Stimulated activated CD8-positive, alpha-beta memory T cell treated with anti-CD3 and anti-CD28 coated beads, Interleukin-2, amount 100 ng/mL, for 1 hour (primary cell): Measurements from ENCODE around the gene ORC3.
"Not testable (repeated sequence)": the region's sequence is repeated elsewhere in the genome, so short reads cannot be mapped to it uniquely, and the experiment has no call there.

ENCODE experiments used
- DNase-seq, 2 donors: peaks; one replicate each; pipeline ENCODE4 v3.0.0-alpha.2; 2020; ENCODE audit warnings: low read depth in 2 of 2

Gene ORC3

DNA sequence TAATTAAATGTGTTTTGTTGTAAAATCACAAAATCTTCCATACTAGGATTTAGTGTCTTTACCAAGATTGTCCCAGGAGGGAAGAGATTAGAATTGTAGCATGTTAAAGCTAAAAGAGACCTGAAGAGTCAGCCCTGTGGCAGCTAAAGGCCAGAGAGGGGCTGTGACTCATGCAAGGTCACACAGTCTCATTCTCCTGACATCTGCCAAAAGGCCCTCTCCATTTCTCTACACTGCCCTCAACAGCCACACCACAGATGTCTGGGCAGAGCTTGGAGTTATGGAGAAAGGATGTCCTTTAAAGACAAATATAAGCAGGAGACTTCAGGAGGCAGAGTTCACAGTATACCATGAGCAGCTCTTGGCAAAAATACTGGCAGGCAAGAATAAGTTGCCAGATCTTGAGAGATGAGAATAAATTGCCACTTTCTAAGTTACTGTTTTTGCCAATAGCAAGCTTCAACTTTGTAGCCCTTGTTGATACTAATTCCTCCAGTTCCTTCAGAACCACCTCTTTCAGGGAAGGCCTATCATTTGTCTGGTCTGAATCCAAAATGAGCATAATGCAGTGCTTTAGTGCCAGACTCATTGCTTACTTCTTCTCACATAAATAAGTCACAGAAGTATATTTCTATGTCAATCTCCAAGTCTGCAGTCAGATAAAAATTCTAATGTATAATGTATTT lies 70.4 kb downstream of the ORC3 start:
- DNase-seq = no peak

DNA sequence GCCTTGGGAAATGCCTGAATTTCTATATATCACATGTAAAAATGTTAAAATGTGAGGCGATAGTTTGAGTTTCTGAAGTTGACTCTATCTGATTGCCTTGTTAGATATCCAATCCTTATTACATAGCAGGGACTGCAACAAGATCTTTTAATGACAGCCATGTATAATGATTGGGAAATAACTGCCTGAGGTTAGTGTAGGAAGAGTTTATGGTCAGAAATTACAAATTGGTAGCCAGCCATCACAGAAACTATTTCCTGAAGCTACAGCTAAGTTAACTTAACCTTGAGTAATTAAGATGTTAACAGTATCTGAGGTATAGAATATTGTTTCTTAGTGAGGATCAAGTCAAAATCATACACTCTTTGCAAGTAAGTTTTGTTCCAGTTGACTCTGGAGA lies 71.1 kb downstream of the ORC3 start:
- no peak for DNase-seq

DNA sequence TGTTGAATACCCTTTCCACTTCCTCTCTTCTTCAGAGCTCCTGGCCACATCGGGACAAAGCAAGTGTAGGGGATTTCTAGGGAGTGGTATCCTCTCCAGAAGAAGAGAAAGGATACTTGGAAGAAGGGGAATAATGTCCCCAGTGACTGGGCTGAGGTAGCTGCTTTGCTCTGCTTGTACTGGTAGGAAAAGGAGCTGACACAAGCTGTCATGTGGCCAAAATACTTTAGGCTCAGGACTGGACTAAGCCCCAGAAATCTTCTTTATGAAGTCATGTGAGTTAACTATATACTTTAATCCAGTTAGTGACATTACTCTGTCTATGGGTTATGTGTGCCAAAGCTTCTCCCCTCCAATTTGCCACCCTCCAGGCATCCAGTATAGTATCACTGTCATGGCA lies 71.6 kb downstream of the ORC3 start:
- no peak for DNase-seq

DNA sequence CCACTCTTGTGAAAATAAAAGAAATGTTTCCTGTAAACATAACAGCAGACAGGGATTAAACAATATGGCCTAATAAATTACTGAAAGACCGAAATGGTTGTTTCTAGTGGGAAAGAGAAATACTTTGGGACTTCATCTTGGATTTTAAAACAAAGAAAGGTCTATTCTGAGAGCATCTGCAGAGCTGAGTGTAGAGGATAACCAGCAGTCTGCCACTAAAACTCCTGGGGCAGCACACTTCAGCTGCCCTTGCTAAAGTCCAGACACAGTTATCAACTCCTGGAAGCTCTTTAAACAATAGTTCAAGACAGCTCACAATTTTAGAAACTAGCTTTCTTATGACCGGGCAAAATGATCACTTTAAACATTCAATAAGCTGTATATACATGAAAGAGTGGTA lies 73.5 kb downstream of the ORC3 start:
- no peak for DNase-seq

DNA sequence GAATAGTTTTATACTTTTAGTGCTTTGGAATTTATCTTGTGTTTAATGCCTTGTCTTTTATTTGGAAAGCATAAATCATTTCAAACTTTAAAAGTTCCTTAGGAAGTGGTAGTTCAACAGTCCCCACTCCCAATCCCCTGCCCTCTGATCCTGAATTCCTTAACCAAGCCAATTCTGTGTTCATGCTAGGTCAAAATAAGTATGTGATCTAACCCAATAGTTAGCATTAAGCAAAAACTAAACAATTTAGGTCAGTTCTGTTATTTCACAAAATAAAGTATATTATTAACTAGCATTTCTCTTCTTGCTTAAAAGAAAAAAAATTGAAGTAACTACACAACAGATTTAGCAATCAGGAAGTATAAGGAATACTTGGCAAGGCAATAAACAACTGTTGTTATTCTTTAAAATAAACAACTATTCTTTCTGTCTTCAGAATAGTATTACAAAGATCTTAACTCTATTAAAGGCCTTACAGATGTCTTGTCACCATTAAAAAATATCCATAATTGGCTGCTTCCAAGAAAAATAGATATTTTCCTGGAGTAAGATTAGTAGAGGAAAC lies 75.1 kb downstream of the ORC3 start:
- DNase-seq = no peak

DNA sequence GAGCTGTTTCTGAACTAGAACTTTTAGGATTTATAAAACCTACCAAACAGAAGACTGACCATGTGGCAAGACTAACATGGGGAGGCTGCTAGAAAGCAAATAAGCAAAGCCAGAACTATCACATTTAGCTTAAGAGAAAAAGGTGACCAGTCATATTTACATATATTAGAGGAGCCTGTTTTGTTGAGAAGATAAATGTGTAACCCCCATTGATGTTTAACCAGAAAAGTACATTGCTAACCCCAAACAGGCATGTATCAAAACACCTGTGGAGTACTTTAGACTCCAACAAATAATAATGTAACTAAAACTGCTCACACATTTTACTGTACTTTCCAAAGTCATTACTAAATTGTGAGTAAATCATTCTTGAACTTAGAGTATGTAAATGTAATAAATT lies 77.1 kb downstream of the ORC3 start:
- DNase-seq = no peak

DNA sequence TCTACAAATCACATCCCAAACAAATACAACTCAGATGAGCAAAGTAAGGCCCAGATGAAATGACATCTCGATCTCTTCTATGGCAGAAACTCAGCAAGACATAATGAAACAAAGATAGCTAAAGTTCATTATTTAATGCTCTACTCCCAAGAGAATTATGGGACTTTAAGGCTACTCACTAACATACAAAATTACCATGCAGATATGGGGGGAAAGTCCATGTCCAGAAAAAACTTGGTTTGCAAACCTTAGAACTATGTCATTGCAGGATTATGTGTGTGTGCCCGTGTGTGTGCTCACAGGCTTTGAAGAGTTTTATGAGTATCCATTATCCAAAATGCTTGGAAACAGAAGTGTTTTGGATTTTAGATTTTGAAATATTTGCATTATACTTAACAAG lies 78.1 kb downstream of the ORC3 start:
- DNase-seq = no peak

DNA sequence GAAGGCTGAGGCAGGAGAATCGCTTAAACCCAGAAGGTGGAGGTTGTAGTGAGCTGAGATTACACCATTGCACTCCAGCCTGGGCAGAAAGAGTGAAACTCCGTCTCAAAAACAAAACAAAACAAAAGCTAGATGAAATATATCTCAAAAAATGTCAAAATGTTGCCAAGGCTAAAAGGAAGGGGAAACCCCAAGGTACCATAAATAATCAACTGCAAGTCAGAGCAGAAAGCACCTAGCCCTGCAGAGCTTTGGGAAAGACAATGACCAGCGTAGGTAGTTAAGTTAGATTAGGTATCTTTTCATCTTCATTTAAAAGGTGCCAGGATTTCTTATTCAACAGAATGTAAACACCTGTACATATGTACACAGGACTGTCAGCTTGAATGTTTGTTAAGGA lies 79.1 kb downstream of the ORC3 start:
- no peak for DNase-seq

DNA sequence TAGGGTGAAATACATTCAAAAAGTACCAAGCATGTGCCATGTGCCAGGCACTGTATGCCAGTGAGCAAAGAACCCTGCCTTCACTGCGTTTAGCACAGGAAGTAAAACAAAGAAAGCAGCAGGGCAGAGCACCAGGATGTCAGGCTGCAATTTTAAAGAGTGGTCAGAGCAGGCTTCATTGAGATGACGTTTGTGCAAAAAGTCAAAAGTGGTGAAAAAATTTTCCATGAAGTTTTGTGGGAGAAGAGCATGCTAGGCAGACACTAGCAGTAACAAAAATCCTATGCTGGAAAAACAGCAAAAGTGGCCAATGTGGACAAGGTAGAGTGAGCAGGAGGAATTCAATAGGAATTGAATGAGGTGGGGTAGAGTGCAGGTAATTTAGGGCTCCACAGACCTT lies 80.8 kb downstream of the ORC3 start:
- no peak for DNase-seq

DNA sequence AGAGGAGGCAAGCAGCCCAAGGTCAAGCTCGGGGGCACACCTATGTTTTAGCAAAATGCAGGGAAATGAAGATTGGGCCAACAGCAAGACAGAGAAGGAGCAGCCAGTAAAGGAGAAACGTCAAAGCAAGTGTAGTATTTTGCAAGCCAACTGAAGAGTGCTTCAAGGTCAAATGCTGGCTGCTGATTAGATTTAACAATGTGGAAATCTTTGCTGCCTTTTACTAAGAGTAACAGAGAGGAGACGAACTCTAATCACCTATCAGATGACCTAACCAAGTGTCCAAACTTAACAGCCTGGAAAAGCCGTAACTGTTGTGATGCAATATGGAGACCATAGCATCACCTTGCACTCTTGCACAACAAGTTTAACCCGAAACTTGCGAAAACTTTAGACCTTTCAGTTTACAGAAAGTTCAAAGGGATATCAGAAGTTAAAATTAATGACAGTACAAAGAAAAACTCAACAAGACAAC lies 81.7 kb downstream of the ORC3 start:
- no peak for DNase-seq

DNA sequence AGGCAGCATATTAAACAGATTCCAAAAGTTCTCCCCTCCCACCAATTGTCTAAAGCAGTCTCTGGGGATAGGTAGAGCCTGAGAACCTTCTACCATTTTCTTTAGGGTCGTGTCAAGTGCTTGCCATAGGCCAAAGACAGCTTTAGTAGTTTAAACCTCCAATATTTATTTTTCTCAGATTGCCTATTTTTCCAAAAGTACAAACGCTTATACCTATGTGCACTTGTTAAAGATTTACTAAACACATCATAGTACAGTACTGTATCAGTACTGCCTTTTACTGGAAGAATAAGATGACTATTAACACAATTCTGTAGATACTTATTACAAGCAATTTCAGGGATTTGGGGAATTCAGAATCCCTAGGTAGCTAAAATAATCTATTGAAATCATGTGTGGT lies 82.7 kb downstream of the ORC3 start:
- no peak for DNase-seq

DNA sequence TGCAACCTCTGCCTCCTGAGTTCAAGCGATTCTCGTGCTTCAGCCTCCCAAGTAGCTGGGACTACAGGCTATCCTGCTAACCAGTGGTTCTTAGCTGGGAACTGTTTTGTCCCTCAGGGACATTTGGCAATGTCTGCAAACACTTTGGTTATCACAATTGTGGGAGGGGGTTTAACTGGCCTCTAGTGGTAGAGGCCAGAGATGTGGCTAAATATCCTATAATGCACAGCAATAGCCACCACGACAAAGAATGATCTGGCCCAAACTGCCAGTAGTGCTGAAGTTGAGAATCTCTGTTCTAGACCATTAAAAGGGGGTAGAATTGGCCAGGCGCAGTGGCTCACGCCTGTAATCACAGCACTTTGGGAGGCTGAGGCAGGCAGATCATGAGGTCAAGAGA lies 83.3 kb downstream of the ORC3 start:
- no peak for DNase-seq

DNA sequence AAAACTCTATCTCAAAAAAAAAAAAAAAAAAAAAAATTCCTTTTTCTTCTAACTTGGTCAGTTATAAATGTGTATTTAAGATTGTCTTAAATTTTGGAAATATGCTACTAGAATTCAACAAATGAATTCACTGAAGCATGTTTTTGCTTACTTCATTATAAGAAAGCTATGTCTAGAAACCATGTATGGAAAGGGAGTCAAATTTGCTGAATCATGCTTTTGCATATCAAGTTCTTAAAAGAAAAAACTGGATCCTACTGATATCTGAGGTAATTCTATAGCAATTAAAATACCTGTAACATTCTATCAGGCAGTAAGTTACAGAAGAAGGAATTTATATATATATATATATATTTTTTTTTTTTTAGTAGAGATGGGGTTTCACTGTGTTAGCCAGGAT lies 84.4 kb downstream of the ORC3 start:
- DNase-seq = no peak

DNA sequence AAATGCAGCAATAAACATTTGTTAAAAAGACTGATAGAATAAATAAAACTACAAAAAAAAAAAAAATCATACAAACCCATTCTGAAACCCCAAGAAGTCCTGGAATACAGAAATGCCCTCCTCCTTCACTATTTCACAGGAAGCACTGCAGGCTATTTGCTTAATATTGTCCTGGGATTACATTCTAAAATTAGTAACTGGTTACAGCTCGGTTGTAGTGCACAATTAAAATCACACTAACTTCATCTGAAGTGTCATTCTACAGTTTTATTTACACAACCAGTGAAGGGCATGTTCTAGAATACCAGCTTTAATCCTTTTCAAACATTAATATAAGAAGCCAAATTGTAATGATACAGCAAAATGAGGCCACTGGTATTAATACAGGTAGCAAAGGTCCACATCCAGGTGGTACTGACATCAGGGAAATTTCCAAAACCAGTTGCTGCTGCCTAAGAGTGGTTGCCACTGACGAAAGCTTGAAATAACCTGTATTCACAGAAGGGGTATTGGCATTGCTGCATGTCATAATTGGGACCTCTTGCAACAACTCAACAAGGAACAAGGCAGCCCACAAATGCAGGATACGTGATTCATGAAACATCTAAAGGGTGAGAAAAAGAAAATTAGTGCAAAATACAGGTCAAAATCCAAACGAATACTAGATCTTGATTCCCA lies 85.2 kb downstream of the ORC3 start:
- no peak for DNase-seq

DNA sequence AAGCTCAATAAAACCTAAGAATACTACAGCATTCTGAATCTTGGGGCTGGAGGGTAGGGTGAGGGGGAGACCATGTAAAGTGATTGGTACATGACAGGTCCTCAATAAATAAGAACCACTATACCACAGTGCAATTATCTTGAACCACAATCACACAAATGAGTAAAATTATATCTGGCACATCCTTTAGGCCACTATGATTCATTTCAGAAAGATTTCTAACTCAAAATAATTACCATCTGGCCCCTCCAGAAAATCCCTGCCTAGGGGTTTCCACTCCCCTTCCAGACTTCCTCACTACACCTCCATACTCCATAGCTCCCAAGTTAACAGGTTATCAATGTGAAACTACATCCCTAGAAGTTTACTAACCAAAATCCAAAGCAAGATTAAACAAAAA lies 92.4 kb downstream of the ORC3 start:
- no peak for DNase-seq

DNA sequence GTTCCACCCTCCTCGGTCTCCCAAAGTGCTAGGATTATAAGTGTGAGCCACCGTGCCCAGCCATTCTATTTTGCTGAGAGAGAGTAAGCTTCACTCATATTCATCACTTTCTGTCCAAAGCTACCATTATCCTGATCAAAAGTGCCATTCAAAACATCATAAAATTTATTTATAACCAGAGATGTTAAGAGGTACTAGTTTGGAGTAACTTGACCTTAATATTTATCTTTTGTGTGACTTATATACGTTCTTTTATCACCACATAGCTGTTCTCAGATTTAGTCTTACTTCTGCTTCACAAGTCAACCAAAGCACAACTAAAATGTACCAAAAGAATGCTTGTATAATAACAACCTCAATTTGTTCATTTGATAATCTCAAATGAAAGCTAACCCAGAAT lies 94.0 kb downstream of the ORC3 start:
- DNase-seq = no peak

DNA sequence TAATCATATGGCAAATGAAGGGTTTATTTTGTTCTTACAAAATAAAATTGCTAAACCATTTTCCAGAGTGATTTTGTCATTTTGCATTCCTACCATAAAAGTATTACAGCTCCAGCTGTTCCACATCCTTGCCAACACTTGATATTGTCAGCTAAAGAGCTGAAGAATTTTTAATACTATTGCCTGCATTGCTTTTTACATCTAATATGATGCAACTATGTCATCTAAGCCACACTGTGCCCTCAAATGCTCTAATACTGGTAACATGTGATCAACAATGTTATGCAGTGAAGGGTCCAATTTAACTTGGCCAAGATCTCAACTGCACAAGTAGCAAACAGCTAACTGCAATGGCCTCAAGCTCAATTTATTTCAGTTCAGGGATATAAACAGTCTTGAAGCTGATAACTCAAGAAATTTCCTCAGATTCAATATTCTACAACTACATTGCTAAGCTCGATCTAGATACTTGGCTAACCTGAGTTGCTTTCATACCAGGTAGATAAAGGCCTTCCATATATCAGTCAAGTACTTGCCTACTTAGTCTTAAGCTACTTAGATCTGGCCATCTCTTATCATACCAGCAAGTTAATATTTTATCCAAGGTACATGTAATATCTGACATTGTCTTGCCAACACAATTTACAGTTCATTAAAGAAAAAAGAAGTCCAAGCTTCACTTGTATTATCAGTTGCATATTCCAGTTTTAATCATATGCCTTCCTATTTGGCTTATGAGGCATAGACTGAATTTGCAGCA lies 95.1 kb downstream of the ORC3 start:
- DNase-seq = no peak

DNA sequence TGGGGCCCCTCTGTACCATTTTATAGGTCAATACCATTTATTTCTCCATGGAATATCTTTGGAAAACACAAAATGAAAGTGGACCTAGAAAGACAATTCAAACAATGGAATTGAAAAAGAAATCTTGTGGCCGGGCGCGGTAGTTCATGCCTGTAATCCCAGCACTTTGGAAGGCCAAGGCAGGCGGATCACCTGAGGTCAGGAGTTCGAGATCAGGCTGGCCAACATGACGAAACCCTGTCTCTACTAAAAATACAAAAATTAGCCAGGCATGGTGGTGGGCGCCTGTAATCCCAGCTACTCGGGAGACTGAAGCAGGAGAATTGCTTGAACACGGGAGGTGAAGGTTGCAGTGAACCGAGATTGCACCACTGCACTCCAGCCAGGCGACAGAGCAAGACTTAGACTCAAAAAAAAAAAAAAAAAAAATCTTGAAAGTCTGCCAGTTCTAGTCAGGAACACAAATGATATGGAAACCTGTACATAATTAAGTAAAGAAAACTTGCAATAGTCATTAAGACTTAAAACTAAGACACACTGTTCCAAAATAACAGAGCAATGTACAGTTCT lies 96.8 kb downstream of the ORC3 start:
- DNase-seq = not testable (repeated sequence)

DNA sequence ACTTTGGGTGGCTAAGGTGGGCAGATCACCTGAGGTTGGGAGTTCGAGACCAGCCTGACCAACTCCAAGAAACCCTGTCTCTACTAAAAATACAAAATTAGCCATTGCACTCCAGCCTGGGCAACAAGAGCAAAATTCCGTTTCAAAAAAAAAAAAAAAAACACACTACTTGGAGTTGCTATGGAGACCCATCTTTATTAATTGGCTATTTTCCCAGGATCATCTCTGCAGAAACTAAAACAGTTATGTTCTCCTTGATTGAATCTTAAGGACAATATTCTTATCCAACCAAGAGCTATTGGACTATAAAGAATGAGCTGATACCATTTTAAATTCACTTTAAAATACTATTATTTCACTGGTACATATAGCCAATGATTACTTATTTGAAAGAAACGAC lies 97.4 kb downstream of the ORC3 start:
- no peak for DNase-seq

DNA sequence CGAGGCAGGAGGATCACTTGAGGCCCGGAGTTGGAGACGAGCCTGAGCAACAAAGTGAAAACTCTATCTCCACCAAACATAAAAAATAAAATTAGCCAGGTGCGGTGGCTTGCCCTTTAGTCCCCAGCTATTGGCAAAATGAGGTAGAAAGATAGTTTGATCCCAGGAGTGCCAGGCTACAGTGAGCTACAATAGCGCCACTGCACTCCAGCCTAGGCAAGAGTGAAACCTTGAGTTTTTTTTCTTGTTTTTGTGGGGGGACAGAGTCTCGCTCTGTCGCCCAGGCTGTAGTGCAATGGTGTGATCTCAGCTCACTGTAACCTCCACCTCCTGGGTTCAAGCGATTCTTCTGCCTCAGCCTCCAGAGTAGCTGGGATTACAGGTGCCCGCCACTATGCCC lies 98.0 kb downstream of the ORC3 start:
- DNase-seq = not testable (repeated sequence)

DNA sequence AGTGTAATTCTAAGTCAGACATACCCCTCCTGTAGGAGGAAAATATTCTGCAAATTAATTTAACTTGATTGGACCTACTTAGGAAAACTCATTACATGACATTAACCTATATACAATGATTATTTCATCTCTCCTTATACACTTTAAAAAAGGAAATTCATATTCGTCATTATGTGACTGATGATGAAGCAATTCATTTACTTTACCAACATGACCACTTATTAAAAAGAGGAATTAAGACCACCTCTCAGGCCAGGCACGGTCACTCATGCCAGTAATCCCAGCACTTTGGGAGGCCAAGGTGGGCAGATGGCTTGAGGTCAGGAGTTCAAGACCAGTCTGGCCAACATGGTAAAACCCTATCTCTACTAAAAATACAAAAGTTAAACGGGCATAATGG lies 100.5 kb downstream of the ORC3 start:
- DNase-seq = no peak

DNA sequence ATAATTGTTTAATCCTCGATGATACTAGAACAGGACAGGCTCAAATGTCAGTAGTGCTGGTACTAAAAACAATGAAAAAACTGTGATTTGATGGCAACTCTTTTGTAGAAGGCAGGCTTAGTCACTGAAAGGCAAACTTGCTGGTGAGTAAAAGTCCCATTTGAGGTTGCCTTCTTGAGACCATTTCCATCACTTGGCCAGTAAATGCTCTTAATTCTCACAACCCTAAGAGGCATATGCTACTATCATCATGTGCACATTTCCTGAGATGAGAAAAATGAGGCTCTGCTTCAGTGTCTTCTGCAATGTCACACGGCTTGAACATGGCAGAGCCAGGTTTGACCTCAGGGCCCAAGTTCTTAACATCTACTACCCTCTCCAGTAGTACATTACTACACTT lies 102.2 kb downstream of the ORC3 start:
- DNase-seq = no peak
